HUDEP-2 (cell line): Measurements from ENCODE around the gene WRNIP1.
"Not testable (repeated sequence)": the region's sequence is repeated elsewhere in the genome, so short reads cannot be mapped to it uniquely, and the experiment has no call there.

Source experiments
- DNase-seq, 76 experiments: peaks; one replicate each; lab custom pipeline; 2025; ENCODE audit not compliant: unreplicated experiment in 76 of 76; lab: John Stamatoyannopoulos, UW

WRNIP1 gene

DNA sequence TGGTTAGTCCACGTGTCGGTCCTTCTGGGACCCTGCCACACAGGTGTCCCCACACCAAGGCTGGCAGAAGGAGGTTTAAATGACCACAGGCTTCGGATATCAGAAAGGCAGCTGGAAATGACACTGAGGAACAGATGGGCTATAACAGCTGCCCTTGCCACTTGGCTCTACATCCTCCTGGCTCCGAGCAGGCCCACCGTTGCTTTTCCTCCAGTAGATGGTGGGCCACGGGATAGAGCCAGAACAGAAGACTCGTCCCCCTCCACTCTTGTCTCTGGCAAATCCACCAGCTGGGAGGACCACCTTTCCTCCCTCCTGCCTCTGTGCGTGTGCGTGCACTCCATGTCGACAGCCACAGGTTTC is 17.6 kb downstream of the WRNIP1 start:
- no peak for DNase-seq

DNA sequence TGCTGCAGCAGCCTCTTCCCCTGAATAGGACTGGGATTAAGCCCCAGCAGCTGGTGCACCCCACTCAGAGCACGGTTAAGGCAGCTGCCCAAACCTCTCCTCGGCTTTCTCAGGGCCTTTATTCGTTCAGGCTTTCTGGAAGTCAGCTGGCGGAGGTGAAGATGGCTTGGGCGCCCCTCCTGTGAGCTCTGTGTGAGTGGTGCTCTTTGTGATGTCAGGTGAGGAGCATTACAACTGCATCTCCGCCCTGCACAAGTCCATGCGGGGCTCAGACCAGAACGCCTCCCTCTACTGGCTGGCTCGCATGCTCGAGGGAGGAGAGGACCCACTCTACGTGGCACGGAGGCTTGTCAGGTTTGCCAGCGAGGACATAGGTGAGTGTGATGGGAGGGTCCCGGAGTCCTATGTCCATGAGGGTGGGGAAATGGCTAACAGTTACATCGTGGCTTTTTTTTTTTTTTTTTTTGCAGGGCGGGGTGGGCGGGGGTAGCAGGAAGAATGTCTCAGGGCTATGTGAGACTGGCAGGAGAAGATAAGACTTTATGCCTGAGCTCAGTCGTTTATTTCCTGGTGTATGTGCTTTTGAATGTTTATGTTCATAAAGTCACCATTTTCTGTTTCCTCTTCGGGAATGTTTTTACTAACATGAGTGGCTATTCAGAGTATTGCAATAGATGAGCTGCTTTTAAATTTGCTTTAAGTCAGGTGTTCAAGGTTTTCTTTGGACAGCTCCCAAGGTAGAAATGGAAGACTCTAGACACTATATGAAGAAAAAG is 18.2 kb downstream of the WRNIP1 start:
- peak in 67 of 76 experiments; percentile 26 to 90 (median 61) for DNase-seq

DNA sequence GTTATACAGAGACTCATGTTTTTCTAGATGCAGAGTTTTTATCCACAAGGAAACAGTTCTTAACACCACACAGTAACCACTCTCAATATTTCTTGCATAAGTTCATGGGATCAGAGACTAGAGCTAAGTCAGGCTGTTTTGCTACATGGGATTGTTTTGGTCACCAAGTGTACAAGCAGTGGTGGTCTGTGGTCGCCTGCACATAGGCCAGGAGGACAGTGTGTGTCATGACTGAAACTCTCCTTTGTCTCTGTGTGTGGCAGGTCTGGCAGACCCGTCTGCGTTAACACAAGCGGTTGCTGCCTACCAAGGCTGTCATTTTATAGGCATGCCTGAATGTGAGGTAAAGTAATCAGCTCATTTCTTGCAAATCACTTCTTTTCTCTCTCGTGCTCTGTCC is 18.9 kb downstream of the WRNIP1 start:
- DNase-seq, result peak in 3 of 76 experiments; percentile 20 to 38 (median 28)

DNA sequence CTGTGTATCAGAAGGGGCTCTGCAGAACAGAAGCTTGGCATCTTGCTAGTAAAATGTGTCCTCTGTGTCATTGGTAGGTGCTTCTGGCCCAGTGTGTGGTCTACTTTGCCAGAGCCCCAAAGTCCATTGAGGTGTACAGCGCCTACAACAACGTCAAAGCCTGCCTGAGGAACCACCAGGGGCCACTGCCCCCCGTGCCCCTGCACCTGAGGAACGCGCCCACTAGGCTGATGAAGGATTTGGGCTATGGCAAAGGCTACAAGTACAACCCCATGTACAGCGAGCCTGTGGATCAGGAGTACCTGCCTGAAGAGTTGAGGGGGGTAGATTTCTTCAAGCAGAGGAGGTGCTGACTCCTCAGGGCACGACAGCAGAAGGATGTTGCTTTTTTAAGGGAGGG is 19.7 kb downstream of the WRNIP1 start:
- DNase-seq, result no peak

DNA sequence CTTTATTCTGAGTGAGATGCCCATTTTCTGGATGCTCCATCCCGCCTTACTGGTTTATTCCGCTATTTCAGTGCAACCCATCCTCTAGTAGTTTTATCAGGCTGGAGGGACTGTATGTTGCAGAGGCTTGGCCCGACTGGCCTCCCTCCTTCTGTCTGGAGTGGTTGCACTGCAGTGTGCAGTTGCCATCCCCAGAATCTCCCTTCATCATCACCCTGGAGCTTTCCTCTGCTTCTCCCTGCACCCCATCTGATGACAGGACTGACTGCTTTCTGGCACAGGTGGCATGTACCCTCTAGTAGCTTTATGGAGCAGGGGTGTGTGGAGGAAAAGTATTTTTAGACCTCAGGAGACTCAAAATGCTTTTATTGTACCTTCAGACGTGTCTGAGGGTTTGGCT is 21.1 kb downstream of the WRNIP1 start:
- DNase-seq, result no peak

DNA sequence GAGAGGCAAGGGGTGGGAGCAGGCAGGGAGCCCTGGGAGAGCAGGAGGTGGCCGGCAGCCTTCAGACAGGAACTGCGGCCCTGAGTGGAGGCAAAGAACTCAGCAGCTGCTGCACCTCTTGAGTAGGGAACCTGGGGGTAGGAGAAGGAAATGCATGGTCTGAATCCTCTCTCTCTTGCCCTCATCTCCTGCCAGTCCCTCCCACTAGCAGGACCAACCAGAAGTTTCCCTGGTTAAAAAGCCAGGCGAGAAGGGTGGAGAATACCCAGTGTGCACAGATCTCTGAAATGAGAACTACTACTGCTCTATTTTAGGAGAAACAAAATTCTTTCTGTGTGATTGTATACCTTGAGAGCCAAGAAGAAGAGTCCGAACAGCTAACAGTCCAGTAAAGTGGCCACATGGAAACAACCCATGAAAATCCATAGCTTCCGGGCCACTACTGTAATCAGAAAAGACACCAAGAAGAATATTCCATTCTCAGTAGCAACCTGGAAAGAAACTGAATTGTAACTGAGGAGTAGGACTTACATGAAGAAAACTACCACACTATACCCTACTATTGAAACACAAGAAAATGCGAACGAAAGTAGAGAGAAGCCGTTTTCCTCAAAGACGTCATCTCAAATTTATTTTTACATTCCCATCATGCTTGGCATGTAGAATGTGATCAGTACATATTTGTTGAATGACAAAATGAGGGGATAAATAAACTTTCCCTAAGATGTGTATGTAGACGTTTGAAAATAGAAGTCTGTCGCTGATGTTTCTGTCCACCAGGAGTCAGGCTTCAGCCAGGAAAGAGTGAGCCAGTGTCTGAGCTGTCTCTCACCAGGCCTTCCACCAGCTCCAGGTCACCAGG is 25.6 kb downstream of the WRNIP1 start:
- DNase-seq, result peak in 53 of 76 experiments; percentile 12 to 79 (median 46)

DNA sequence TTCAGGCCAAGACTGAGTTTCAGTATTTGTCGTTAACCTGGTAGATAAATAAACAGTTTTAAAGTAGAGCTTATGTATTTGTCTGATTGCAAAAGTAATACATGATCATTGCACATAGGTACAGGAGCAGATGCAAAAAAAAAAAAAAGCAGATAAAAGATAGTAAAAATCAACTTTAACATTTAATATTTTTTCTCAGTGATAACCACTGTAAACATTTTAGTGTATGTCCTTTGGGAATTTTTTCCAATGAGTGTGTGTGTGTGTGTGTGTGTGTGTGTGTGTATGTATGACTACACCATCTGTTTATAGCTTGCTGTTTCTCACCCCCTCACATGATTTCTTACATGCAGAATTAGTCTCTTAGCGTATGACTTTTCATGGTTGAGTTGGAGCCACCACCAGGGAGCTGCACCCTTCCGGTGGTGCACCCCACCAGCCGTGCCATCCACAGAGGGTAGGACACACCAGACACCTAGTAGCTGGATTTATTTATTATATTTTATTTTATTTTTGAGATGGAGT is 26.3 kb downstream of the WRNIP1 start:
- DNase-seq, result no peak

DNA sequence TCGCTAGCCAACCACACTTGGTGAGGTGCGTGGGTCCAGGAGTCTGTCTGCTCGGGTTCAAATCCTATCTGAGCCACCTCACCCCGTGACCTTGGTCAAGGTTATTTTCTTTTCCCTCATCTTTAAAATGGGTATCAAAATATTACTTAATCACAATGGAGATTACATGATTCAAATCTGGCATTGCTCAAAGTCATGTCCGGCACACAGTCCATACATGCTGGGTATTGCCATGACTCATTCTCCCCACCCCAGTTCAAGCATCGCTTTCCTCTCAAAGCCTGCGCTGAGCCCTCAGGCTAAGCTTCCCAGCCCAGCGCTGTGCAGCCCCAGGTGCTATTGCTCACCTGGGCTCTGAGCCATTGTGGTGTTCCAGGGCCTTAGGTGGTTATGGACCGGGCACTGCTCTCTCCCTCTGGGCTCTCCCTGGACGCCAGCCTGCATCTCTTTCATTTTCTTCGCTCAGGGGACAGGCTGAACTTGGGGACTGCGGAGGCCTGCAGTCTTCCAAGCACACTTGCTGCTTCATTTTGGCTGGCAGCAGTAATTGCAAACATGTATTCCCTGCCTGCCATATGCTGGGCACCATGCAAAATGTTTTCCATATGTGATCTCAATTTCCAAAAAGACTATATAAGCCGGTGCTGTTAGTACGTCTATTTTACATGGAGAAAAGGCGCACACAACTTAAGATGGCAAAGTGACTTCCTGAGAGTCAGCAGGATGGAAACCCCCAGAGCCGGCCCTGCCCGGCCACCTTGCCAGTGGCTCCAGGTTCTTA is 27.3 kb downstream of the WRNIP1 start:
- no peak for DNase-seq

DNA sequence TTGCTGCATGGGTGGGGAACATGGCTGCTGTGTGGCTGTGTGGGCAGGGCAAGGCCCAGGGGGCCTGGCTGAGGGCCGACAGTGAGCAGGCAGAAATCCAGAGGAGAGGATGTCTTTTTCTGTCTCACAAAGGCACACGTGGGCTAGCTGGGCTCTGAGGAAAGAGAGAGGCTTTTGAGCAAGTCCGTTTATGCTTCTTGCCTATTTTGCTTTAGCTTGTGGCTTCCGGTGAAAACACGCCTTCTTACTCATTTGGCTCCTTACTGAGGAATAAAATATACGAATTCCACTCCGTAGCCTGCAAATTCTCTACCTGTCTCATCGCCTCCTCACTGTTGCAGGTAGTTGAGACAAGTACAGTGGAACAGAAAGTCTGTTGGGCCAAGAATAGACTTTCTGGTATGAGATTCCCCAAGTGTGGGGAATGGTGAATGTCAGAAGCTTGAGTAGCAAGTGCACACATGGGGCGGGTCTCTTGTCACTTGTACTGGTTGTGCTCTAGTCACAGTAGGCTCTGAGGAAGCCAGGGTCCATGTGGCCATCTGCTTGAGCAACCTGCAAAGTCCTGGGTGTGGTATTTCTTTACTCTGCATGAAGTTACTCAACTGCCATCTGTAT is 28.4 kb downstream of the WRNIP1 start:
- DNase-seq, result peak in 1 of 76 experiments; percentile 9

DNA sequence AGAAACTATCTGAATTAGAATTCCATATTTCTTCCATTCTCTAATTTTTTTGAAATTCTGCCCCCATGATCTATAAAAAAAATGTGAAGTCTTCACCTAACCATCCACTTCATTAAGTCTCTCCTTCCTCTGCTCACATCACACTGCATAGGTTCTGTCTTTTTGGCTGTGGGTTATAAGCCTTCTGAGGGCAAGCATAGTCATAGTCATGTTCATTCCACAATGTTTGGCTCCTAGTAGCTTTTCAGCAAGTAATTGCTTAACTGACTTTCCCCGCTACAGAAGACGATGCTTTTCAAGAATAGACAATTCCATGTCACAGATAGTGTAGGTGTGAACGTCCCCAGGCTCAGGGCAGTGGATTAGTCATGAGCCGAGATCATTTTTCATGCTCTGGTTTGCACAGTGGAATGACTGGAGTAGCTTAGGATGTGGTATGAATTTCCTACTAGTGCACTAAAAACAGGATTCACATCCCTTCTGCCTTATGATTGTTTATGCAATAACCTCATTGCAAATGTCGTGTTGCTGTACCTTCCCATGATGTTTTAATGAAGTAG is 29.1 kb downstream of the WRNIP1 start:
- no peak for DNase-seq

DNA sequence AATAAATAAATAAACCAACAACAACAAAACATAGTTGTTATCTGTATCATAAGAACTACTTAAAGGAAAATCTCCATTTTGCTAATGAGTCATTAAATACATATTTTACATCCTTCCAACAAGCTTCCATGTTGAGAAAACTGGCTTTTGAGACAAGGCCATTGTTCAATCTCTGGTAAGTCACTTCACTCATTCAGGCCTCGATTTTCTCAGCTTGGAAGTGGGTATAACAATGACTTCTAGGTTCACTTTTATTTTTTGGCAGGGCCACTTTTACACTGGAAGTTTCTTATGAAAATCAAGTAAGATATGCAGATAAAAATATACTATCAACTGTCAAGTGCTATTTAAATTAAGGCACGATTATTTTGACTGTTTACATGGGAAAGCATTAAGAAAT is 30.0 kb downstream of the WRNIP1 start:
- DNase-seq, result no peak

DNA sequence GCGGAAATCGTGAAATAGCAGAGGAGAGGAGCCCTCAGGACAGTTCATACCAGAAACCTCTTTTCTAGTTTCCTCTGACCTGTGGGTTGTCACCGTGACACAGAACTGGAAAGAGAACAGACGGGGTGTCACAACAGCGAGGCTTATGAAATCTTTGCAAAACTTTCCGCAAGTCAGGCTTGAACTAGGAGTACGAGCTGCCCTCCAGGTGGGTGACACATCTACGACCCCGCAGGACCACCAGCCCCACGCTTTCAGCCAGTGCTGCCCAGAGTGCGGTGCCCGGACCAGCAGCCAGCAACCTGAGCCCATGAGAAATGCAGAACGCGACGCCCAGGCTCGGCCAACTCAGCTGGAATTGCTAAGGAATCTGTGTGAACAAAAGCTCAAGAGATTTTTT is 30.8 kb downstream of the WRNIP1 start:
- DNase-seq, result no peak

DNA sequence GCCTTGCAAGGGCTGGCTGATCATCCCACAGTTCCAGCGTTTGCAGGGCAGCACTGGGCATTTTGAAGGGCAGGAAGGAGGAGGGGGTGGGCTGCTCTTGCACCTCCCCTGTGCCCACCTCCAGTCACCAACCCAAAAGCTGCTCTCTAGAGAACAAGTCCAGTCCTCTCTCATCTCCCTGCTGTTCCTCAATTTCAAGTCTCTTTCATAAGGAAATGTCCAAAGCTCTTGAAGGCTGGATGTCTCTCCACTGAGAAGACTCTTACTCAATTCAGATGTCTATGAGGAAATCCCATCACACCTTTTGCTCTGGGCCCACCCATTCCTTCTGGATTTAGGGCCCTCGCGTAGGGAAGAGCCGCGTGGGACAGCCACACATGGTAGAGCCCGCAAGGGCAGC is 31.7 kb downstream of the WRNIP1 start:
- DNase-seq, result no peak

DNA sequence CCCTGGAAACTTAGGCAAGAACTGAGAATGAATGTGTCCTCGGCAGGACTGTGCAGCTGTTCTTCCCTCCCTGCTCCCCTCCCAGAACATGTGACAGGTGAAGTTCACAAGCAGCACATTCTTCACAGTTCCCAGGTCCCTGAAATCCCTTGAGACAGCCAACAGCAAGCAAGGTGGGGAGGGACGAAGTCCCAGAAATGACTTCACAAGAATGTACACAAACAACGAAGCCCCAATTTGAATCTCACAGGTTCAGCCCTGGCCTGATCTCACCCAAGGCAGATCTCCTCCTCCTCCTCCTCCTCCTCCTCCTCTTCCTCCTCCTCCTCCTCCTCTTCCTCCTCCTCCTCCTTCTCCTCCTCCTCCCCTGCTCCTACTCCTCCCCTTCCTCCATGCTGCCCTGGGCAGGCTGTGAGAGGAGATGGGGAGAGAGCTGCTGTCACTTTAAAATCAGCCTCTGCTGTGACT is 32.4 kb downstream of the WRNIP1 start:
- no peak for DNase-seq

DNA sequence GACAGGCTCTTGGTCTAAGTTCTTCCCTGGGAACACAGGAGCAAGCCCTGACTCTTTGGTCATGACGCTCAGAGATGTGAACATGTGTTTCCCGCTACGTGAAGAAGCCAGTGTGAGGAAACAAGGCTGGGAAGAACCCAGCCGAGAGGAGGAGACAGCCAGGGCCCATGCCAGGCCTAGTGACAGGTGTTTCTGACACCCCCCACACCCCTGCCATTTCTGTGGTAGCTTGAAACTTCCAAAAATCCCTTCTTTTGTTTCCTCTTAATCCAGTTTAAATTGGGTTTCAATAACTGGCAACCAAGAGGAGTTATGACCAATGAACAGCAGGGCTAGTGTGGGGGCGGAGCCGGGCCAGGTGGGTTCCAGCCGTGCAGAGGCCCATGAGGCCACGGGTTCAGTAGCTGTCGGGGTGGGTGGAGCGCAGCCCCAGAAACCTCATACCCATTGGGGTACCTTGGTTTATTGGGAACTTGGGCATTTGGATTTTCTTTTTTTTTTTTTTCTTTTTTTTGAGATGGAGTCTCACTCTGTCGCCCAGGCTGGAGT is 33.5 kb downstream of the WRNIP1 start:
- no peak for DNase-seq

DNA sequence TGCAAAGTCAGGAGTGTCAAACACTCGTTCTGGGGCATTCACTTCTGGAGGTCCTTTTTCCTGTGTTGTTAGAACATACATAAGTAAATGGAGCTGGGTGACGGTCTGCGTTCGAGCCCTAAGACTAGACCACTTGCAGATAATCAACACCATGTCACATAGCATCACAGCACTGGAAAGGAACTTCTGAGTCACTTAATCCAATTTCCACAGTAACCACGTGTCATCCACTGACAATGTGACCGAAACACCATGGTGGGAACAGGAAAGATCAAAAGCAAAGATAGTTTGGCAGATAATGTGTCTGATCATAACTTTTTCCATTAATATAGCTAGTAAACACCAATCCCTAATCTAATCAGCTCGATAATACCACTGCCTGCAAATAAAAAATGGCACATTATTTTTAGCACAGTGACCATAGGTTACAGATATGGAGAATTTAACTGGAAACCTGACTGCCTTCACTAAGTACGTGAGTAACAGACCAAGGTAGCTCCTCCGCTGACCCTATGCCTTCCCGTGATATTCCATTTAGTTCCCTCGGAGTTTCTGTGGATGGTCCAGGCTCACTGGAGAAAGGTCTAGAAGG is 34.8 kb downstream of the WRNIP1 start:
- DNase-seq, result peak in 15 of 76 experiments; percentile 19 to 56 (median 36)

DNA sequence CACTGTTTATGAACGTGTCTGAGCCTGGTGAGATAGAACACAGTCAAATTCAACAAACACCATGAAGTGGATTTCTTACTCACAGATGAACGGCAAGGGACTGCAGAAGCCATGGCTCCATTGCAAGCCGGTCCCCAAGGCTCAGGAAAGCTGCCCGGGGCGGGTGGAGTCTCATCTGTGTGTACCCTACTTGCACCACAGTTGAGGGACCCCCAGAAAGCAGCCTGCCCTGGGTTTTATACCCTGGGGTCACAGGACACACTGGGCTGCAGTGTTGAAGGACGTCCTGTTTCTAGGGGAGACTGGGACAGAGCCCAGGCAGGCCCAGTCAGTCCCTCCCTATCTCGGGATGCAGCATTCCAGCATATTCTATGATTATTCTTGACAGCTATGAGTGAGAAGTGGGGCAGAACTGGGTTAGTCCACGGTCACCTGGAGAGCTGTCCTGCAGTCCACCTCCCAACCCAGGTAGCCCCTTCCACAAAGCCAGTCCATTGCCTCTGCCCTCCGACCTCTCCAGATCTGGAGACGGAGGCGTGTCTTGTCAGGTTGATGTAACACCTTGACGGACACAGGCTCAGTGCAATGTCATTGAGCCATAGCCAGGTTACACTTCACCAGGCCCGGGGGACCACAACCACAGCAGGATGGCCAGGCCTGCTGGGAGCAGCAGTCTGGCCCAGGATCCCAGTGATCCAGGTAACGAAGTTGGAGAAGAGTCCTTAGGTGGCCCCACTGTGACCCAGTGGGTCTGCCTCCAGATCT is 35.5 kb downstream of the WRNIP1 start:
- no peak for DNase-seq

DNA sequence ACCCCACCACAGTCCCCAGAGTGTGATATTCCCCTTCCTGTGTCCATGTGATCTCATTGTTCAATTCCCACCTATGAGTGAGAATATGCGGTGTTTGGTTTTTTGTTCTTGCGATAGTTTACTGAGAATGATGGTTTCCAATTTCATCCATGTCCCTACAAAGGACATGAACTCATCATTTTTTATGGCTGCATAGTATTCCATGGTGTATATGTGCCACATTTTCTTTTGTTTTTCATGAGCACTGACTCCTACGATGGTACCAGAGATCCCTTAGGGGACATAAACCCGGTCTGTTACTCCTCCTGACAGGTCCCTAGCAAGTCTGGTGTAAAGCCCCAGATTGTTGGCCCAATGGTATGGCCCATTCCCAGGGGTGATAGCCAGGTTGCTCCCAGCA is 36.5 kb downstream of the WRNIP1 start:
- not testable (repeated sequence) for DNase-seq
